A673 (cell line): ENCODE results near the gene RALGAPA1. TPM values are rescaled to one million over a fixed set of nuclear protein-coding genes. Genes with fewer than 3 reads are reported as not detected.

Experiments used
- BruUV-seq: library from RNA; stranded (reverse); fragments of 400-500 nt; replicated peaks from 2 replicates; lab custom pipeline; 2021; lab: Mats Ljungman, UMichigan
- CTCF ChIA-PET: fragments of 300-600 bp; sonication (Branson Sonifier 250); formaldehyde crosslinking; loops from one replicate; lab custom pipeline; 2022; ENCODE audit warnings: antibody characterized with exemption; lab: Charles Lee
- POLR2A ChIA-PET: fragments of 300-600 bp; sonication (Branson Sonifier 250); formaldehyde crosslinking; loops from one replicate; lab custom pipeline; 2022; ENCODE audit warnings: antibody characterized with exemption; ENCODE audit not compliant: low non-redundant PET; lab: Charles Lee
- DNase-seq: peaks from one replicate; pipeline ENCODE4 v3.0.0-alpha.2; 2015; ENCODE audit warnings: low spot score
- H3K27ac ChIP-seq: fragments of 200-600 bp; sonication (generic); 2 replicates; pipeline ENCODE4 v1.5.1; 2016; ENCODE audit warnings: mixed run types, low read depth, mild to moderate bottlenecking, mixed read lengths, antibody characterized with exemption, low read length; ENCODE audit not compliant: poor library complexity, severe bottlenecking
- H3K27me3 ChIP-seq: fragments of 200-600 bp; sonication (generic); replicated peaks from 2 replicates; pipeline ENCODE4 v1.6.1; 2017; ENCODE audit warnings: mixed run types, low read depth, mild to moderate bottlenecking, mixed read lengths, antibody characterized with exemption, low read length; ENCODE audit not compliant: insufficient read depth, poor library complexity
- H3K36me3 ChIP-seq: fragments of 200-600 bp; sonication (generic); 2 replicates; pipeline ENCODE4 v1.6.1; 2016; ENCODE audit warnings: mixed run types, mild to moderate bottlenecking, mixed read lengths, antibody characterized with exemption, low read length; ENCODE audit not compliant: insufficient read depth, poor library complexity, severe bottlenecking
- H3K4me1 ChIP-seq: fragments of 200-600 bp; sonication (generic); 2 replicates; pipeline ENCODE4 v1.6.1; 2017; ENCODE audit warnings: mixed run types, mild to moderate bottlenecking, mixed read lengths, antibody characterized with exemption, low read length; ENCODE audit not compliant: insufficient read depth, poor library complexity, severe bottlenecking
- H3K4me3 ChIP-seq: fragments of 200-600 bp; sonication (generic); 2 replicates; pipeline ENCODE4 v1.5.1; 2016; ENCODE audit warnings: low read depth, mixed run types, mild to moderate bottlenecking, mixed read lengths, low read length; ENCODE audit not compliant: poor library complexity, severe bottlenecking
- H3K9me3 ChIP-seq: fragments of 200-600 bp; sonication (generic); 2 replicates; pipeline ENCODE4 v1.6.1; 2016; ENCODE audit warnings: mixed run types, low read depth, mild to moderate bottlenecking, mixed read lengths, antibody characterized with exemption, low read length; ENCODE audit not compliant: poor library complexity, severe bottlenecking
- CTCF ChIP-seq: fragments of 300-800, 200-600 bp; sonication (generic); conservative IDR thresholded peaks from 2 replicates; pipeline ENCODE4 v1.5.1; 2017; ENCODE audit warnings: low read depth, mild to moderate bottlenecking, antibody characterized with exemption, low read length, moderate library complexity, mixed read lengths
- EZH2 ChIP-seq: fragments of 200-600 bp; sonication (generic); IDR thresholded peaks from 2 replicates; pipeline ENCODE4 v1.6.1; 2017; ENCODE audit warnings: borderline replicate concordance, low read depth, mild to moderate bottlenecking, mixed read lengths, antibody characterized with exemption, low read length; ENCODE audit not compliant: poor library complexity, severe bottlenecking
- intact Hi-C: fragments of 100-400 bp; cut with micrococcal nuclease; formaldehyde crosslinking; loops from one replicate; pipeline ENCODE4 v1.10.0; 2022; ENCODE audit not compliant: unreplicated experiment
- total RNA-seq: library from RNA; stranded (reverse); gene quantifications from 2 replicates; pipeline ENCODE4 v1.2.3, GENCODE V29; 2021

The RALGAPA1 gene
- total RNA-seq, 1 experiment from 2014 or later = 42.4 TPM

GRCh38 chr14:35557221-35557747 lies 251.8 kb downstream of the RALGAPA1 start:
- Histone ChIP-seq H3K9me3 (no peaks in the 10 kb centered on the region), H3K4me1 (no peaks in the 10 kb centered on the region), H3K27me3 (no peaks in the 10 kb centered on the region), H3K4me3 (no peak overlapping the region), H3K36me3 (no peaks in the 10 kb centered on the region), H3K27ac (no peak overlapping the region)
- no TSS peak for BruUV-seq
- no peak for DNase-seq
- ChIA-PET POLR2A (no interaction called here), CTCF (no interaction called here)
- intact Hi-C loops = no loop called here
- no peak for TF ChIP-seq EZH2
- no peak for TF ChIP-seq CTCF

- CTCF ChIA-PET = no interaction called here
- Histone ChIP-seq H3K36me3 (no peaks in the 10 kb centered on the region), H3K27ac (no peak overlapping the region), H3K4me3 (no peak overlapping the region), H3K4me1 (no peaks in the 10 kb centered on the region), H3K27me3 (no peaks in the 10 kb centered on the region), H3K9me3 (no peaks in the 10 kb centered on the region)
- POLR2A ChIA-PET = no interaction called here
- intact Hi-C loops = no loop called here
- BruUV-seq = no TSS peak
- no peak for DNase-seq
- TF ChIP-seq EZH2 (no peak), CTCF (no peak)
Measured at GRCh38 chr14:35556548-35556947, 252.5 kb downstream of the RALGAPA1 start.

- CTCF ChIA-PET = no interaction called here
- Histone ChIP-seq H3K9me3 (no peaks in the 10 kb centered on the region), H3K4me1 (no peaks in the 10 kb centered on the region), H3K27ac (no peak overlapping the region), H3K27me3 (no peaks in the 10 kb centered on the region), H3K36me3 (no peaks in the 10 kb centered on the region), H3K4me3 (no peak overlapping the region)
- no peak for TF ChIP-seq CTCF
- TF ChIP-seq EZH2 = no peak
- POLR2A ChIA-PET = no interaction called here
- no peak for DNase-seq
- intact Hi-C loops = no loop called here
- no TSS peak for BruUV-seq
Measured at GRCh38 chr14:35553808-35554207, 255.3 kb downstream of the RALGAPA1 start.
